ENCODE data around the gene COL5A1. TPM values are rescaled to one million over a fixed set of nuclear protein-coding genes. Genes with fewer than 3 reads are reported as not detected.
"Not testable (repeated sequence)": the region's sequence is repeated elsewhere in the genome, so short reads cannot be mapped to it uniquely, and the experiment has no call there.

Gene COL5A1
- total RNA-seq, 1 experiment from 2014 or later, result 277 TPM

GRCh38 chr9:134676886-134677285 is 35.3 kb downstream of the COL5A1 start:
- no peak for DNase-seq (ENCODE audit: low read depth)

GRCh38 chr9:134677743-134678142 is 36.1 kb downstream of the COL5A1 start:
- no peak for DNase-seq (ENCODE audit: low read depth)

GRCh38 chr9:134678206-134678605 is 36.6 kb downstream of the COL5A1 start:
- no peak for DNase-seq (ENCODE audit: low read depth)

GRCh38 chr9:134678666-134679443 is 37.3 kb downstream of the COL5A1 start:
- no peak for DNase-seq (ENCODE audit: low read depth)

- no peak for DNase-seq (ENCODE audit: low read depth)
Measured at GRCh38 chr9:134679616-134680392, 38.2 kb downstream of the COL5A1 start.

- no peak for DNase-seq (ENCODE audit: low read depth)
Measured at GRCh38 chr9:134680393-134681060, 38.9 kb downstream of the COL5A1 start.

- peak; percentile 17 for DNase-seq (ENCODE audit: low read depth)
Measured at GRCh38 chr9:134681061-134681661, 39.6 kb downstream of the COL5A1 start.

GRCh38 chr9:134682026-134682425 is 40.4 kb downstream of the COL5A1 start:
- DNase-seq (ENCODE audit: low read depth), result no peak

- DNase-seq (ENCODE audit: low read depth), result no peak
Measured at GRCh38 chr9:134682651-134683364, 41.2 kb downstream of the COL5A1 start.

GRCh38 chr9:134683714-134684374 is 42.2 kb downstream of the COL5A1 start:
- DNase-seq (ENCODE audit: low read depth), result no peak

GRCh38 chr9:134684375-134684723 is 42.7 kb downstream of the COL5A1 start:
- no peak for DNase-seq (ENCODE audit: low read depth)

GRCh38 chr9:134684941-134685340 is 43.3 kb downstream of the COL5A1 start:
- not testable (repeated sequence) for DNase-seq (ENCODE audit: low read depth)

GRCh38 chr9:134685784-134686183 is 44.2 kb downstream of the COL5A1 start:
- DNase-seq (ENCODE audit: low read depth), result no peak

- DNase-seq (ENCODE audit: low read depth), result no peak
Measured at GRCh38 chr9:134686896-134687295, 45.3 kb downstream of the COL5A1 start.

GRCh38 chr9:134687556-134687955 is 46.0 kb downstream of the COL5A1 start:
- DNase-seq (ENCODE audit: low read depth), result no peak

GRCh38 chr9:134688231-134688630 is 46.6 kb downstream of the COL5A1 start:
- no peak for DNase-seq (ENCODE audit: low read depth)

GRCh38 chr9:134688661-134689320 is 47.2 kb downstream of the COL5A1 start:
- DNase-seq (ENCODE audit: low read depth), result no peak

GRCh38 chr9:134689321-134690181 is 47.9 kb downstream of the COL5A1 start:
- no peak for DNase-seq (ENCODE audit: low read depth)

- no peak for DNase-seq (ENCODE audit: low read depth)
Measured at GRCh38 chr9:134690301-134690751, 48.7 kb downstream of the COL5A1 start.

All from M059J (cell line).